ENCODE data around the gene CD2. TPM values are rescaled to one million over a fixed set of nuclear protein-coding genes. Genes with fewer than 3 reads are reported as not detected.

Gene CD2
- total RNA-seq, 1 donor from 2014 or later = not detected

DNA sequence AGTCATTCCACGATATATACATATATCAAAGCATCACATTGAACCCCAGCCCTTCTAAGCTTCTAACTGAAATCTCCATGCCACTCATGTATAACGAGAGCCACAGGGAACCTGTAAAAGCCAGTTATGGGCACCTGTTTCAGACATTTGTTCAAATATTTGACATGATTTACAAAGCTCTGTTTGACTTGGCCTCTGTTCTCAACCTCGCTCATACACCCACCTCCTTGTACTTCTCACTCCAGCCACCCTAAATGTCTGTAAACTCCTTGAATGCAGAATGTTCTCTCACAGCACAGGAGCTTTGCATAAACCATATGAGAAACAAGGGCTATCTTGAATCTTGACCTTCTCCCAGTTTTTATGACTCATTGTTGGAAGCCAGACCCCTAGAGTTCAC lies 36.9 kb upstream of the CD2 start:
- Mint-ChIP-seq H3K27me3 (ENCODE audit: low read depth) (no peaks in the 10 kb centered on the region), H3K4me3 (ENCODE audit: unreplicated experiment) (no peak overlapping the region), H3K27ac (ENCODE audit: unreplicated experiment) (no peak overlapping the region), H3K4me1 (ENCODE audit: low read depth) (peaks cover 6% of the 10 kb centered on the region), H3K9me3 (ENCODE audit: low read depth) (peaks cover 5% of the 10 kb centered on the region), H3K36me3 (ENCODE audit: low read depth) (no peaks in the 10 kb centered on the region)
- TF ChIP-seq, protein P1, sequence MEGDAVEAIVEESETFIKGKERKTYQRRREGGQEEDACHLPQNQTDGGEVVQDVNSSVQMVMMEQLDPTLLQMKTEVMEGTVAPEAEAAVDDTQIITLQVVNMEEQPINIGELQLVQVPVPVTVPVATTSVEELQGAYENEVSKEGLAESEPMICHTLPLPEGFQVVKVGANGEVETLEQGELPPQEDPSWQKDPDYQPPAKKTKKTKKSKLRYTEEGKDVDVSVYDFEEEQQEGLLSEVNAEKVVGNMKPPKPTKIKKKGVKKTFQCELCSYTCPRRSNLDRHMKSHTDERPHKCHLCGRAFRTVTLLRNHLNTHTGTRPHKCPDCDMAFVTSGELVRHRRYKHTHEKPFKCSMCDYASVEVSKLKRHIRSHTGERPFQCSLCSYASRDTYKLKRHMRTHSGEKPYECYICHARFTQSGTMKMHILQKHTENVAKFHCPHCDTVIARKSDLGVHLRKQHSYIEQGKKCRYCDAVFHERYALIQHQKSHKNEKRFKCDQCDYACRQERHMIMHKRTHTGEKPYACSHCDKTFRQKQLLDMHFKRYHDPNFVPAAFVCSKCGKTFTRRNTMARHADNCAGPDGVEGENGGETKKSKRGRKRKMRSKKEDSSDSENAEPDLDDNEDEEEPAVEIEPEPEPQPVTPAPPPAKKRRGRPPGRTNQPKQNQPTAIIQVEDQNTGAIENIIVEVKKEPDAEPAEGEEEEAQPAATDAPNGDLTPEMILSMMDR (IDR thresholded peaks at IDR 0.05) = no peak
- no peak for DNase-seq (ENCODE audit: low spot score)

DNA sequence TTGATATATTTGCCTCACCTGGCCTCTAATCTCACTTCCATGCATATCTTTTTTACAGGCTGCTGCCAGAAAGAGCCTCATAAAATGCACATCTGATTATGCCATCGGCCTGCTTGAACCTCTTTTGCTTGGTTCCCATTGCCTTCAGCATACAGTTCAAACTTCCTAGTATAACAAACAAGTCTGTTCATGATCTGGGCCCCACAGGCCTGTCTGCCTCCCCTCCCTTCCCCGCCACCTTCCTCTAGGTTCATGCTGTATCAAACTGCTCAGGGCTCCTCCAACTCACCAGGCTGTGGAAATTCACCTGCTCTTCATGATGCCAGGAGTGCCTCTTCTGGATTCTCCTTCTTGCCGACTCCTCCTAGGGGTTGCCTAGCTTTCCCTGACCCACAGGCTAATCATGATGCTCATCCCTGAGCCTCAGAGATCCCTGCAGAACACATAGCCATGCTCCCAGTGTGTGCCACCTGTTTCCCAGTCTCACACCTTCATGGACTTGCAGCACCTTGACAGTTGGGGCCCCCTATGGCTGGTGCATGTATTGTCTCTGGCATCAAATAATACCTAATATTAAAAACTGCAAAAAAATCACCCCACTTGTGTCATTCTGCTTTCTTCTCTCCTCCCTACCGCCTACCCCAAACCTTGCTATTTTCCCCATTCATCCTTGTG lies 33.7 kb upstream of the CD2 start:
- TF ChIP-seq, protein P1 (IDR thresholded peaks at IDR 0.05) = no peak
- Mint-ChIP-seq H3K27ac (ENCODE audit: unreplicated experiment) (no peak overlapping the region), H3K4me3 (ENCODE audit: unreplicated experiment) (no peak overlapping the region), H3K4me1 (ENCODE audit: low read depth) (no peaks in the 10 kb centered on the region), H3K9me3 (ENCODE audit: low read depth) (peaks cover 5% of the 10 kb centered on the region), H3K36me3 (ENCODE audit: low read depth) (no peaks in the 10 kb centered on the region), H3K27me3 (ENCODE audit: low read depth) (no peaks in the 10 kb centered on the region)
- DNase-seq (ENCODE audit: low spot score) = no peak

DNA sequence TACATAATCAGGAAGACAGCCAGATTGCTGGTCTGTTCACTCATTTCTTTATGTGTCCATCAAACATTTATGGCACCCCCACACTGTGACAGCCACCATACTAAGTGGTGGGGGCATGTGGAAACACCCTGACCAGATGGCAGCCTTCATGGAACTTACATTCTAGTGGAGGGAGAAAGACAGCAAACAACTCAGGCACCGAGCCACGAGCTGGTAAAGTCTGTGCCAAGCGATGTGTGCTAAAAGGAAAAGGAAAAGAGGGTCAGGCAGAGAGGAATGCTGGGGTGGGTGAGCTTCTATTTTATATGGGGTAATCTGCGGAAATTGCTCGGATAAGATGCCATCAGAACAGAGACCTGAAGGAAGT lies 33.2 kb upstream of the CD2 start:
- TF ChIP-seq, protein P1 (IDR thresholded peaks at IDR 0.05) = no peak
- Mint-ChIP-seq H3K4me1 (ENCODE audit: low read depth) (no peaks in the 10 kb centered on the region), H3K4me3 (ENCODE audit: unreplicated experiment) (no peak overlapping the region), H3K36me3 (ENCODE audit: low read depth) (no peaks in the 10 kb centered on the region), H3K9me3 (ENCODE audit: low read depth) (peaks cover 4% of the 10 kb centered on the region), H3K27ac (ENCODE audit: unreplicated experiment) (no peak overlapping the region), H3K27me3 (ENCODE audit: low read depth) (no peaks in the 10 kb centered on the region)
- DNase-seq (ENCODE audit: low spot score) = no peak

DNA sequence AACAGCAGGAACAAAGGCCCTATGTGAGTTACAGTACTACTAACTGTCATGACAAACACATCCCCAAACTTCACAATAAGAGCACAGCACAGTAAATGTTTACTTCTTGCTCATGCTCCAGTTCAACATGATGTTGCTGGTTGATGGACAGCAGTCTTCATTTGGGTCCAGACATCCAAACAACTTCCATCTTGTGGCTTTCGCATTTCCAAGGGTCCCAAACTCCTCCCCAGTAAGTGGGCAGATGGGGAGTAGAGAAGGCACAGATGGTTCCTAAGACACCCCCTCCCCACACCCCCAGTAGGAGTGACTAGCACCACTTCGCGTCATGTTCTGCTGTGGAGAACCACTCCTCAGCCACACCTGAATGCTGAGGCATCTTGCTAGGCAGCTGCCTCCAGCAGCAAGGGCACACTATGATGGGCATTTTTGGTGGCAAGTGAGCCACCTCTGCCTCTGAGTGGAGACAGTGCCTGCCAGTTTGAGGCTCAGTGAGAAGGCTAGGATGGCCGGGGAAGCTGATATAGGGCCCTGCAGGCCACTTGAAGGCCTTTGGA lies 32.7 kb upstream of the CD2 start:
- no peak for DNase-seq (ENCODE audit: low spot score)
- H3K27me3 Mint-ChIP-seq (ENCODE audit: low read depth) = no peaks in the 10 kb centered on the region
- no peaks in the 10 kb centered on the region for H3K36me3 Mint-ChIP-seq (ENCODE audit: low read depth)
- TF ChIP-seq, protein P1 (IDR thresholded peaks at IDR 0.05) = no peak
- no peak overlapping the region for H3K27ac Mint-ChIP-seq (ENCODE audit: unreplicated experiment)
- no peak overlapping the region for H3K4me3 Mint-ChIP-seq (ENCODE audit: unreplicated experiment)
- peaks cover 3% of the 10 kb centered on the region for H3K9me3 Mint-ChIP-seq (ENCODE audit: low read depth)
- no peaks in the 10 kb centered on the region for H3K4me1 Mint-ChIP-seq (ENCODE audit: low read depth)

DNA sequence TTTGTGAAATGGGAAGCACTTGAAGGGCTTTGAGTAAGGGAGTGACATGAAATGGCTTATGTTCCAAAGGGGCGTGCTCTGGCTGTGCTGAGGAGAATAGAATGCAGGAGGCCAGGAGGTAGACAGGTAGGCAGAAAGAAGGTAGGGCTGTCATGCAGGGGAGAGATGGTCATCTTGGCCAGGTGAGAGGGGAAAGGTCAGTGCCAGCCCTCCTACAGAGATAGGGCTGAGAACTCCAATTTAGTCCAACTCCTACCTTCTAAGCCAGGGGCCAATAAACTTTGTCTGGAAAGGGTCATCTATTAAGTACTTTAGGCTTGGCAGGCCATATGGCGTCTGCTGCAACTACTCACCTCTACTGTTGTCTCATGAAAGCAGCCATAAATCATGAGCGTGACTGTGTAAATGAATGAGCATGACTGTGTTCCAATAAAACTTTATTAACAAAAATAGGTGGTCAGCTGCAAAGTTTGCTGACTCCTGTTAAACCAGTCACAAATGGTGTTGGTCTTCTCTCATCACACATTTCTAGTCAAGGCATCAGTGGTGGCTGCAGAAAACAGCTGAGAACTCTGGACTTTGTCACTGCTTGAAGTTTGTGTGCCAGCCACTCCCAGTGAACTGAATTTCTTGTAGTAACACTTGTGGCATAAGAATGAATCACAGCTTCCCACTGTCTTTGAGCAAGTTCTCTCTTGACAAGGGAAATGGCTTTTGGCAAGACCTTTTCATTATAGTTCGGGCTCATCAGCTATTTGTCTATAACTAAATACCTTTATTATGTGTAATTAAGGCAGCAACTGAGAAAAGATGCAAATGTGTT lies 32.0 kb upstream of the CD2 start:
- Mint-ChIP-seq H3K36me3 (ENCODE audit: low read depth) (no peaks in the 10 kb centered on the region), H3K4me1 (ENCODE audit: low read depth) (no peaks in the 10 kb centered on the region), H3K27me3 (ENCODE audit: low read depth) (no peaks in the 10 kb centered on the region), H3K4me3 (ENCODE audit: unreplicated experiment) (no peak overlapping the region), H3K9me3 (ENCODE audit: low read depth) (peaks cover 3% of the 10 kb centered on the region), H3K27ac (ENCODE audit: unreplicated experiment) (no peak overlapping the region)
- DNase-seq (ENCODE audit: low spot score) = no peak
- TF ChIP-seq, protein P1 (IDR thresholded peaks at IDR 0.05) = no peak
